NCI-H446 treated with DMSO at 0.1 percent for 48 hours (cell line): ENCODE data around the gene MNAT1.
A peak's percentile ranks its signal among the peaks of the same experiment; 100 is the strongest.

ENCODE experiments used
- DNase-seq: peaks from one replicate; lab custom pipeline; 2025; lab: John Stamatoyannopoulos, UW

The MNAT1 gene

DNA sequence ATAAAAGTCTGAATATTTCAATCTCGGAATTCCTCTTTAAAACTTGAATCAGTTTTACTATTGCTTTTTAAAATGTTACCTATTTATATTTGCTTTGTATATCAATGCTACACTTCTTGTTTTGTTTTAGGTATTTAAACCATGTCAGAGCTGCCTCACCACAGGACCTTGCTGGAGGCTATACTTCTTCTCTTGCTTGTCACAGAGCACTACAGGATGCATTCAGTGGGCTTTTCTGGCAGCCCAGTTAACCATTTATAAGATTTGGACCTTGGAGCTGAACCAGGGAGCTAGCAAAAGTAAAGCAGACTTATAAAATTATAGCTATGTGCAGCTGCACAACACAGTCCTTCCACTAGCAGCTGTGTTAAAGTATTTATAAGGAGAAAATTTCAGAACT, 233.5 kb downstream of the MNAT1 start:
- no peak for DNase-seq

DNA sequence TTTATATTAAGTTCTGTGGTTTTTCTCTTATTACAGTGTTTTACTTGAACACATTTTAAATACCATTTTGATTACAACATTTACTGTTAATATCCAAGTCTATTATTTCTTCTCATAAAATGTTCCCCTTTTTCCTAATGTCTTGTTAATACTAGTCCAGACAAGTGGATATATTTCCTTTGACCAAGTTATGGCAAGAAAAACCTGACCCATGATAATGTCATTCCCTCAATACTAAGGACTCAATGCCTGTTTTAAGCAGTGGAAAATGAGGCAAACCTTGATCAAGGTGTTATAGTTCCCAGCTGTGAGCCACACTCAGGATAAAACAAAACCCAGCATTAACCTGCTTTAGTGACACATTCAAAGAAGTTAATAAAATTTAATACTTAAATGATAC, 234.1 kb downstream of the MNAT1 start:
- no peak for DNase-seq

DNA sequence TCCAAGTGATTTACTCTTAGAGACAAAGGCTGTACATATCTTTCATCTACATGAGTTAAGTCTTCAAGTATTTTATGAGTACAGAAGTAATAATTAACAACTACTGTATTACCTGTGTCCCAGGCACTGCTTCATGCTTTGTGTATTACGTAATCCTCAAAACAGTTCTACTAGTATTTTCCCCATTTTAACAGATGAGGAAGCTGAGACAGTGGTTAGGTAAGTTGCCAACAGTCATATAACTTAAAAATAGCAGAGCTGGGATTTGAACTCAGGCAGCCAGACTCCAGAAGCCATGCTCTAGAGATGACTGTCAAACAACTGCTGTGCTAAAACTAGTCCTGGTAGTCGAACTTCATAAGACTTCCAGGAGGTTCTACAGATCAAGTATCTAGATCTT, 235.6 kb downstream of the MNAT1 start:
- no peak for DNase-seq

DNA sequence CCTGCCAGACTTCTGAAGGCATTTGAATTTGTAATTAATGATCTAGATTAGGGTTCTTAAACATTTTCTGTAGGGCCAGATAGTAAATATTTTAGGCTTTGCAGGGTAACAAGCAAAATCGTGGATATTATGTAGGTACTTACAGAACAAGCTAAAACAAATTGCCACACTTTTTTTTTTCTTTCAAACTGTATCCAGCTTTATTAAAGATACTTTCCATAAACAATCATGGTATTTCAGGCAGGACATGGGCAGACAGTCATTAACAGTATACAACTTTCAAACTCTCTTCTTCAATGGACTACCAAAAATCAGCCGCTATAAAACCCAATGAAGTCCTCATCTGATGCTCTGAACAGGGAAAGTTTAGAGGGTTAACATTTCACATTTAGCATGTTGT, 236.7 kb downstream of the MNAT1 start:
- DNase-seq, result no peak

DNA sequence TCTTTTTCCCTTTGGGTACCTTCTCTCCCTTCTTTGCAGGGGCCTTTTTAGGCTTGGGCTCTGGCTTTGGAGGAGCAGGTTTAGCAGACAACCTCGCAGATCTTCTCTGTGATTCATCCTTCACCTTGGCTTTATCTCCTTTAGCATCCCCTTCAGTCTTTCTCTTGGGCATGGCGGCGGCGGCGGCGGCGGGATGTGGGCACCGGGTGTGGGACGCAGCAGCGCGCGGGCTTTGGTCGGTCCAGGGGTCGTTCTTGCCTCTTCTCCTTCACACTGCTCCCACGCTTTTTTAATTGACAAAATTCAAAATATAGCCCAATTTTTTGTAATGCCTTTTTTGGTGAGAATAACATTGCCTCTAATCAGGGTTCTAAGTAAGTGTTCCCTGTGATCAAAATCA, 237.7 kb downstream of the MNAT1 start:
- DNase-seq, result no peak

DNA sequence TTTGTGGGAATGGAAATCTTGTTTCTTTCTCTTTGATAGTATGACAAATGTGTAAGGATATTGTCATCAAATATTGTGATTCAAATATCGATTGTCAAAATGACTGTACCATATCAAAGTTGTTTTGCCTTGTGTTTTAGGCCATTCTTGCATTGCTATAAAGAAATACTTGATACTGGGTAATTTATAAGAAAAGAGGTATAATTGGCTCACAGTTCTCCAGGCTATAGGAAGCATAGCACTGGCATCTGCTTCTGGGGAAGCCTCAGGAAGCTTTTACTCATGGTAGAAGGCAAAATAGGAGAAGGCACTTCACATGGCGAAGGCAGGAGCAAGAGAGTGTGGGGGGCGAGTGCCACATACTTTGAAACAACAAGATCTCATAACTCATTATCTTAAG, 238.5 kb downstream of the MNAT1 start:
- no peak for DNase-seq

DNA sequence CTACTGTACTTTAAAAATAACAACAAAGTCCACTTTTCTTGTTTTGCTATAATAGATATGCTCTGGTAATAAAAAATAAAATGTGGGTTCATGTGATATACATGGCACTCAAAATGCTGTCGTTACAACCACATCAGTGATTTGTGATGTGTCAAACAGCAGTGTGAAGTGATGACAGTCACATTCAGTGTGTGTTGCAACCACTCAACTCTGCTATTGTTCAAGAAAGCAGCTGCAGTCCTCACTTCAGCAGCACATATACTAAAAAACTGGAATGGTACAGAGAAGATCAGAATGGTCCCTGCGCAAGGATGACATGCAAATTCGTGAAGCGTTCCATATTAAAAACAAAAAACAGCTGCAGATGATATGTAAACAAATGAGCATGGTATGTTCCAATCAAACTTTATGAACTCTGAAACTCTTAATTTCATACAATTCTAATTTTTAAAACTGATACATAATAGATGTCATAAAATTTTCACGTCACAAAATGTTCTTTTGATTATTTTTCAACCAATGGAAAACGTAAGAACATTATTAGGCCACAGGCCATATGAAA, 239.6 kb downstream of the MNAT1 start:
- no peak for DNase-seq

DNA sequence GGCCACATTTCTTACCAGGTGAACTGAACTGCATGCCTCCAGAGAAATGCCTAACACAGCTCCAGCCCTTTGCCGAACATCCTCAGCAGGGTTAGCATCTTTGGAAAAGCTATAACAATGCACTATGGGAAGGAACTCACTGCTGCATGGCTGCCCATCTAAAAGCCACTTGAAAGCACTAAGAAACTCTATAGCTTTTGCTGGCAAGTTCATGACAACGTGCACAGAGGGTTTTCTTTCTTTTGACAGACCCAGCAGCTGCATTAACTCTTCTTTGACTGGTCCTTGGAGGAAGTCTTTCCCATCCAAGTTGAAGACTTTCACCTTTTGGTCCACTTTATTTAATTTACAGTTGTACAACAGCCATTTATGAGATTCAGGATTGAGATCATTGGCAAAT, 241.0 kb downstream of the MNAT1 start:
- no peak for DNase-seq

DNA sequence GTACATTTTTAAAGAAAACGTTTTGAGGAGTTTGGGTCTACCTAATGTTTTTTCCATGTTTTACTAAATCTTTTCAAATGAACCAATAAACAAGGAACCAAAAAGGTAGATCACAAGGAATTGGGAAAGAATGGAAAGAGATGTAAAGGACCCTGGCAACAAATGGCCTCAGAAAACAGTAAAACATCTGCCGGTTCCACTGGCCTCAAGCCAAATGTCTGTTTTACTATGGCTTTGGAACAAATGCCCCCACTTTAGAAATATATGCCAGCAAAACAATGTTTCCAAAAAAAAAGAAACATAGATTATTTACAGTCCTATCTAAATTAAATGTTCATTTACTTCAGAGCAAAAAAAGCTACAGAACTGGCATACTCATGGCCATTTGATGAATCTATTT, 243.3 kb downstream of the MNAT1 start:
- DNase-seq, result no peak

DNA sequence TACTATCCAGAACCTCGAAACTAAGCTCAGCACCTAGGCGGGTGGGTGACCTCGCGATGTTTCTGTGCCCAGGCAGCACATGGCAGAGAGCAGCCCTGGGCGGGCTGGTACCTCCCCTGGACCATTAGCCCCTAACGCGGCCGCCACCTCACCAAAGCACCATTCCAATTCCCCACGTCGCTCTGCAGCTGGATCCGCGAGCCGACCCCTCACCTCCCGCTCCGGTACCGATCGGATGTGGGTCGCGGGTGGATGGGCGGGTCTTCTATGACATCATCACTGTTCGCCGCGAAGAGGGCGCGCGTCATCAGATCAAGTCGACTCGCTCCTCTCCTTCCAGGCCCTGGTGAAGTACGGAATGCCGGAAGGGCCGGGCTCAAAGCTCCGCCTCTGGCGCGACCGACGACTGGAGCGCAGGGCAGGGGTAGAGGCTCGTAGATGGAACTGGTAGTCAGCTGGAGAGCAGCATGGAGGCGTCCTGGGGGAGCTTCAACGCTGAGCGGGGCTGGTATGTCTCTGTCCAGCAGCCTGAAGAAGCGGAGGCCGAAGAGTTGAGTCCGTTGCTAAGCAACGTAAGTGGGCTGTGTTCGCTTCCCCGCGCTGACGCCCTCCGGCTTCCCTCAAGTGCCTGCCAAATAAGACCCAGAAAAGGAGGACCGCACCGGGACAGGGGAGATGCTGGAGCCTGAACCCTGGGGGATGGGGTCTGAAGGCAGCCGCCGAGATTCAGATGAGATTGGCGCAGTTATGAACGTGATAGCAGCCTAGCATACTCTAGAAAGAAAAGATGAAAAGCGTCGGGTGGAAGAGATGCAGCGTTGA, 246.5 kb downstream of the MNAT1 start, which contains the start of the genes SLC38A6 and TRMT5:
SLC38A6 (plus strand) TSS at position 435 of the 822 bp plus-strand sequence; CDS start at position 468, 33 bp downstream.
TRMT5 (minus strand) TSS at position 269 of the 822 bp plus-strand sequence; CDS start at position 163, 106 bp downstream.
- DNase-seq, result peak; percentile 84

DNA sequence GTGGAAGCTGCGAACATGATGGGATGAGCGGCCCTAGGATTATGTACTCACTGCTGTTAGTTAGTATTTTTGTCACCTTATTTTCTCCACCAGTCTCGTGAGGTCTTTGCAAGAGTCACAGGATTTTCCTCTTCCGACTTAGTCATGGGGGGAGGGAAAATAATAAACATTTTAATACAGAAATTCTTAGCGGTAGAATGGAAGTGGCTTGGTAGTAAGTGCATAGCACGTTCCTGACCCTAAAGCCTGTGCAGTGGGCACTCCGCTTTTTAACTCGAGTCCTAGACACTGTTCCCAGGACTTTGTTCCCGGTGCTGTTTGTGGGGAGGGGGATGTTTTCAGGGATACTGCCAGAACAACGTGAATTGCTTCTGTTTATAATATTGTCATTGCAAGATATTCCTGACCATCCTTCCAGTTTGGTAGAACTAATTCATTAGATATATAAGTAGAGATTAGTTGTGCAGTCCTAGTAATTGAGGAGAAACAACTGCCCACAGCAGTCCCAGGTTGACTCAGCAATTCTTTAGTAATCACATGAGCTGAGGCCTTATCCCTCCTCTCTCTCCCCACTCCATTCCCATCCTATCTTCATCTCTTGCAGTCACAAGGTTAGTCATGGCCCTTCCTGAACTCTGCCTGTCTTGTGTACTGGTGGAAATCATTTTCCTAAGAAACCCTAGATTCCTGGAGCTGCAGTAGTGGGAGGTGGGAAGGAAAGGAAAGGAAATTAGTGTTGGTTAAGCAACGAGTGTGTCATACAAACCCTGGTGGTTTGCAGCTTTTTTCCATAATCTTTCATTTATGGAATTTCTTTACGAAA, 247.3 kb downstream of the MNAT1 start:
- DNase-seq, result no peak

DNA sequence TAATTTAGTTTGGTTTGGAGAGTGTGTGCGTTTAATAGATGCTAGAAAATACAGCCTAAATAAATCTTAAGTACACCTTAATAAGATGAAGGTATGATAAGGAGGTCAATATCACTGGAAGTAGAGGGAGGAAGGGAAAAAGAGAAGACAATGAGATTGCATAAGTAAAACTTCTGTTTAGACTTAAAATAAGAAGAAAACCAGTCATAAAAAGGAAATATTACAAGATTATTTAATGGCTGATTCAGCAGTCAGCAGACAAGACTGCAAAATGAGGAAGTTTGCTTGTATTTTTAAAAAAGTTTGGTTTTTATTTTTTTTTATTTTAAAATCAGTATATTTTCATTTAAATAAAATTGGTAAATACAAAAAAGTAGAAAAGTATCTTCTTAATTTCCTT, 249.6 kb downstream of the MNAT1 start:
- no peak for DNase-seq

DNA sequence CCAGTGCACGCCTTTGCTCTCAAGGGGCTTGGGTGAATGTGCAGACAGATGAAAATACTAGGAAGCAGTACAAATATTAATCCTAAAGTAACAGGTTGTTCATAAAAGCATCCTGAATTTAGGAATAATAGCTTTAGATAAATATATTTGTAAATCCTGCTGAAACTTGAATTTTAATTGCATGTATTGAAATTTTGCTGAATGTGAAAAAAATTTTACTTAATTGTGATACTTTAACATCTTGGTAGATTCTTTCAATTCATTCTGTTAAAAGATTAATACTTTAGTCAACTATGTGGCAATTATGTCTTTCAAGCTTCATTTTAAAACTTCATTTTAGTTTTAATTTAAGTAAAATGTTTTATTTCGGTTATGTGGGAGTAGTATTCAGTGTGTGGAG, 251.9 kb downstream of the MNAT1 start:
- no peak for DNase-seq

DNA sequence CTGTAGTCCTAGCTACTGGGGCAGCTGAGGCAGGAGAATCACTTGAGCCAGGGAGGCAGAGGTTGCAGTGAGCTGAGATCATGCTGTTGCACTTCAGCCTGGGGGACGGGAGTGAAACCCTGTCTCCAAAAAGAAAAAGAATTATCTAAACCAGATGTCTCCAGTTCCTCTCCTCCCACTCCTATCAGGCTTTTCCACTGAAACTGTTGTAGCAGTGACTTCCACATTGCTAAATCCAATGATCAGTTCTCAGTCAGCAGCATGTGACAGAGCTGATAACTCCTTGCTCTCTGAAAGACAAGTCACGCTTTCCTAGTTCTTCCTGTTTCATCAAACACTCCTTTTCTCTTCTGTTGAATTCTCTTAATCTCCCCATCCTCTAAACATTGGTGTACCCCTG, 255.0 kb downstream of the MNAT1 start:
- DNase-seq, result no peak

DNA sequence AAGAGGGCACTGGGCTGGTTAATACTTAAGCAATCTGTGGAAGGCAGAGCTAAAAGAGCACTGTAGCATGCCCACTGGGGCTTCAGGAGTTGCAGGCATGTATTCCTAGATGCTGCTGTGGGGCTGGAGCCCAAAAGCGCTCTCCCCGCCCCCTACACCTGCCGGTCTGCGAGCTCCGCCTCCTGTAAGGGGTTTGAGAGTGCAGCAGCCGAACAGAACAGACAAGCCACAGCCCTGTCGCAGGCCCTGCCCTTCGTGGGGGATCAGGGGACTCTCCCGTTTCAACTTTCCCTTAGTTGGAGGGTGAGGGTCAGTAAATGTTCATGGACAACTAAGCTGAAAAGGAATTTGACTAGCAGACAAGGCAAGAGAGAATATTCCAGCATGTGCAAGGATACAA, 264.1 kb downstream of the MNAT1 start:
- DNase-seq, result no peak

DNA sequence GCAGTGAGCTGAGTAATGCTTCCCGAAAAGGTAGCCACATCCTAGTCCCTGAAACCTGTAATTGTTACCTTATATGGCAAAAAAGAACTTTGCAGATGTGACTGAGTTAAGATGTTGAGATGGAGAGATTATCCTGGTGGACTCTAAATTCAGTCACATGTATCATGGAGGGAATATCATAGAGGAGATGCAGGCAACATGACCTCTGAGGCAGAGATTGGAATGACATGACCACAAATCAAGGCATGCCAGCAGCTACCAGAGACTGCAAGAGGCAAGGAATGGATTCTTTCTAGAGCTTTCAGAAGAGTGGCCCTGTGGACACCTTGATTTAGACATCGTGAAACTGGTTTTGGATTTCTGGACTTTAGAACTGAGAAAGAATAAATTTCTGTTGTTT, 265.0 kb downstream of the MNAT1 start:
- DNase-seq, result no peak

DNA sequence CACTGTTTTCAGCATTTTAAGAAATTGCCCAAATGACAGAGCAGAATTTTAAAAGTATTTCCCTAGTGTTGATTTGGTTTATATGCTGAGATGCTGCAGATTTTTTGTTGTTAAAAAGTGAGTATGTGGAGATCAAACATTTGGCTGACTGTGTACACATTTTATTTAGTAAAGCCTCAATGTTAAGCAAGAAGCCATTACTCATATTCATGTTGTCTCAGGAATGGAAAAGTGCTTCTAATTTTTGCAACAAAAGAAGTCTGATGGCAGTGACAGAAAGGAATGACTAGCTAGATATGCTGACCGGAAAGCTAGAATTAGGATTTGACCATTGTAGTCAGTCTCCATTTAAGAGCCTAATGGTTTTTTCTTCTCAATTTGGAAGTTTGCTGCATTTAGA, 269.0 kb downstream of the MNAT1 start:
- DNase-seq, result no peak

DNA sequence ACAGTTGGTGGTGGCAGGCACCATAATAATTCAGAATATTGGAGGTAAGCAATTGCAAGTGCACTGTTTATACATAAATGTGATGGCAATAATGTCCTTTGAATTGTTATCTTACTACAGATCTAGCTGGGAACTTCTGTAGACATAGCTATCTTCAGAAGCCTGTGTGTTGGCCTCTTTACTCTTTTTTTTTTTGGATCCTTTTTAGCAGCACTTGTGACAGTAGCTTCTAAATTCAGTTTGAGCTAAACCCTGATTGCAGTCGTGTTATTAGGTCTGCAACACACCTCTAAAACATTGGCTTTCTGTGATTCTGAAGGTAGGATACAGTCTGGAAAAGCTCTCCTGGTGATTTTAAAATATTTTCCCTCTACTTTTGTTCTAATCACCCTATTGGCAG, 285.0 kb downstream of the MNAT1 start:
- DNase-seq, result no peak
